ENCODE data around the gene JAM3. TPM values are rescaled to one million over a fixed set of nuclear protein-coding genes. Genes with fewer than 3 reads are reported as not detected.

Gene JAM3
- total and polyA plus RNA-seq, 2 of the 4 experiments (the other 2 are of a cell fraction) = 38.0 to 71.5 TPM

DNA sequence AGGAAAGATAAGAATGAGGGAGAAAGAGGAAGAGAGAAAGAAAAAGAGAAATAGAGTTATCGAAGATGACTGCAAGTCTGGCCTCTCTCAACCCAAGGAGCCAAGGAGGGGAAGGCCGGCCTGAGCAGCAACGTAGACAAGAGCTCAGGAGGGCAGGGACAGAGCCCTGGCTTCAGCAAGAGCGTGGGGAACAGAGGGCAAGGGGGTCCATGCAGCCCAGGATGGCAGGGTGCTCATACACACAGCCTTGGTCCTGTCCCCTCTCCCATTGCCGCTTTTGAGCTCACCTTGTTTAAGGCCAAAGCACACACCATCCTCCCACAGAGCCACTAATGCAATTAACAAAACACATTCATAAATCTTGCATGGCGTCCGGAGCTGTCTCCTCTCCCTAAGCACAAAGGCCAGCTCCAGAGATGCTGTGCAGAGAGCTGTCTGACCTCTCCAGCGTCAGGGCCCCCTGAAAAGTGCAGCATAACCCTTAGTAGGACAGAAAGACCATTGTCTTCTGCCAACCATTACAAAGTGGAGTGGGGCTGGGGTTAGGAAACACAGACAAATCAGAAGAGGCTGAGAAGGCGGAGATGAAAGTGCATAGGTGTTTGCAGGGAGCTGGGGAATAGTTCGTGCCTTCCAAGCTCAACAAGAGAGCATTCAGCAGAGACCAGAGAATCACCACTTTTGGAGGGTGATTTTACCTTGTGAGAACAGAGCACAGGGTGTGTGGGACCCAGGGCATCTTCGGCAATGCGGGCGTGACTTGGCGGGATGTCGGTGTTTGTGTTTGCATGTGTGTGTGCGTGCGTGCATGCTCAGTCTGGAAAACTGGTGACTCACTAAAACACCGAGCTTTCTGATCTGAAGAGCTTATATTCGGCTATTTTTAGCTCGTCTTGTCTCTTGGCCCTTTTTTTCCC, 28.2 kb upstream of the JAM3 start:
- Histone ChIP-seq H3K79me1 (ENCODE audit: low read depth in 1 of 2, low read length in 2 of 2) (no peaks in the 10 kb centered on the region), H2AK9ac (replicated peaks; ENCODE audit: low read depth, low read length, poor library complexity) (no peak overlapping the region), H3K14ac (replicated peaks; ENCODE audit: low read depth, low read length) (no peak overlapping the region), H3K4ac (ENCODE audit: low read depth, low read length) (0 out of 2 replicates have a peak overlapping the region, but pooled peaks have one; percentile 62), H2BK15ac (ENCODE audit: low read depth, low read length) (peak overlapping the region; percentile 3; the same call in 1 of the 3 replicates), H3K4me3 (ENCODE audit: insufficient read depth, low read depth, low read length) (no peak overlapping the region), H3K27ac (ENCODE audit: insufficient read depth, low read length) (no peak overlapping the region), H4K20me1 (ENCODE audit: insufficient read depth, low read length) (no peaks in the 10 kb centered on the region), H3K9me3 (ENCODE audit: control insufficient read depth, insufficient read depth, low read length) (no peaks in the 10 kb centered on the region), H3K18ac (ENCODE audit: low read depth, low read length) (no peak overlapping the region; the same call in 1 of the 2 replicates), H3K36me3 (ENCODE audit: control insufficient read depth, insufficient read depth, low read length) (no peaks in the 10 kb centered on the region), H3K23ac (ENCODE audit: low read depth, low read length) (no peak overlapping the region), H3K56ac (ENCODE audit: extremely low read depth, insufficient read depth, low read length) (no peak overlapping the region), H2BK120ac (ENCODE audit: low read depth, low read length) (peak overlapping the region; percentile 79), H3K27me3 (ENCODE audit: control insufficient read depth, insufficient read depth, low read length) (no peaks in the 10 kb centered on the region), H2AK5ac (ENCODE audit: low read depth, low read length) (peak overlapping the region; percentile 53; the same call in 1 of the 2 replicates), H3K4me1 (ENCODE audit: control insufficient read depth, insufficient read depth, low read length) (peaks cover 16% of the 10 kb centered on the region), H2BK20ac (ENCODE audit: low read depth, low read length) (0 out of 2 replicates have a peak overlapping the region, but pooled peaks have one; percentile 18), H4K8ac (ENCODE audit: low read depth in 2 of 2, low read length in 2 of 2) (no peak overlapping the region; a peak in 1 of 4 replicates), H2AFZ (replicated peaks; ENCODE audit: low read length, poor library complexity) (peak overlapping the region; percentile 59), H2BK5ac (ENCODE audit: low read depth, low read length, poor library complexity, severe bottlenecking) (no peak overlapping the region), H3K9me1 (ENCODE audit: insufficient read depth, low read length) (peaks cover 17% of the 10 kb centered on the region), H4K91ac (ENCODE audit: insufficient read depth, low read depth, low read length) (peak overlapping the region; percentile 2; the same call in 1 of the 2 replicates), H3K9ac (ENCODE audit: low read depth, low read length) (no peak overlapping the region), H3K4me2 (ENCODE audit: low read depth, low read length) (no peak overlapping the region), H4K5ac (ENCODE audit: low read depth, low read length) (no peak overlapping the region)
- in situ Hi-C loops (cut with MboI; ENCODE audit: low sequenced_read_pairs) (loop anchor here (10.0 kb wide), 1 partner anchor 214 kb away; the partner anchor contains the start of genes ACAD8 and THYN1), intact Hi-C loops (cut with micrococcal nuclease) (loop anchor here (10.0 kb wide), 2 partner anchors 184 to 214 kb away; partner anchors contain the start of genes ACAD8, NCAPD3, THYN1 and VPS26B), dilution Hi-C loops (cut with HindIII; ENCODE audit: low sequenced_read_pairs, unreplicated experiment) (no loop called here)
- ChIA-PET CTCF (interaction anchor here (0.9 to 2.6 kb wide), 3 partner anchors 10 to 155 kb away, joined by 3 to 9 read pairs (median 4); no protein-coding TSS in a partner anchor), POLR2A (ENCODE audit: unreplicated experiment) (no interaction called here)
- DNase-seq = peak; percentile 90
- 76% methylated on average over 3 of the region's 20 CpGs; no CpG with 5 or more reads in 1 of the 2 experiments for WGBS, 2 experiments (ENCODE audit: extremely low coverage in 2 of 2, insufficient read length in 1 of 2)
- no TSS peak for BruUV-seq (replicated peaks)
- ATAC-seq (ENCODE audit: low read depth) = peak; percentile 16
- TF ChIP-seq RAD21 (IDR thresholded peaks at IDR 0.05; ENCODE audit: low read length) (no peak), CHD1 (IDR thresholded peaks at IDR 0.05; ENCODE audit: low read depth, low read length) (no peak), SMC3 (IDR thresholded peaks at IDR 0.05; ENCODE audit: low read depth, low read length) (no peak), MXI1 (IDR thresholded peaks at IDR 0.05; ENCODE audit: borderline replicate concordance, low read depth, low read length) (0 out of 2 replicates have a peak, but pooled peaks have one; percentile 31), BHLHE40 (IDR thresholded peaks at IDR 0.05; ENCODE audit: low read depth, low read length) (peak; percentile 75), NFE2L2 (IDR thresholded peaks at IDR 0.05; ENCODE audit: low read depth, low read length) (peak; percentile 78), FOS (IDR thresholded peaks at IDR 0.05; ENCODE audit: low read depth, low read length) (peak; percentile 83)
